Measurements from ENCODE around the gene PLCB2. TPM values are rescaled to one million over a fixed set of nuclear protein-coding genes. Genes with fewer than 3 reads are reported as not detected.

Gene PLCB2
- polyA plus RNA-seq, 3 donors: 5.8 to 11.6 (median 10.4) TPM

- no peak for DNase-seq (ENCODE audit: extremely low read depth in 1 of 11, low read depth in 9 of 11, low spot score in 4 of 11)
Measured at GRCh38 chr15:40329804-40330203, 22.1 kb upstream of the PLCB2 start.

DNA sequence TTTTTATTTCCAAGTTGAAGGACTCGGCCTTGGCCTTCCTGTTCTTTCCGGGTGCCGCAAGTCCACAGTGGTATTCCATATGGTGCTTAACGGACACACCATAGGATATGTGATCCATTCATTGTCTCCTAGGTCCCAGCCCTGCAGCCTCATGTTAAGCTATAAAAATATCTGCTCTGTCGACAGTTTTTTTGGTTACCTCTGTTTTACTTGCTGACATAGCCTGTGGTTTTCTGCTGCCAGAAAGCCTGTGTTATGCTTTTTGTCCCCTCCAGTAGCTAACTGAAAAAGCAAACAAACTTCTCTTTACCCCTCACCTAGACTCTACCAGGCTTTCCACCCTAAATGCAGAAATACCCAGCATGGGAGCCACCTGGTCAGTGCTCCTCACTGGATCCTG lies 21.0 kb upstream of the PLCB2 start:
- DNase-seq (ENCODE audit: extremely low read depth in 1 of 11, low read depth in 9 of 11, low spot score in 4 of 11): no peak

DNA sequence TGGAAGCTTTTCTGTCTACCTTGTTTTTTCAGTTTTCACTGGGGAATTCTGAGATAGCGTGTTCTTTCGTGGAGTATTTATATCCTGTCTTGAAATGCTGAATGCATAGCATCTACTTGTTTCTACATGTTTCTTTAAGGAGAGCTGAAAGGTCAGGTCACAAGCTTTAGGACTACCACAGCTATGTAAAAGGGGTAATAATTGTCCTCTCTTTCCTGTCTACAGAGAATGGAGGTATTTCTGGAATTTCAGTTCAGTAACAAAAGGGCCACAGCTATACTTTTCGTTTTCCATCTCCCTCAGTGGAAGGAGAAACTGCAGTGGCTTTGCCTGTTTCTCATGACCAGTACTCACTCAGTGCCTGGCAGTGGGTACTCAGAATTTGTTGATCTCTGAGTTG lies 20.4 kb upstream of the PLCB2 start:
- DNase-seq (ENCODE audit: extremely low read depth in 1 of 11, low read depth in 9 of 11, low spot score in 4 of 11): no peak

DNA sequence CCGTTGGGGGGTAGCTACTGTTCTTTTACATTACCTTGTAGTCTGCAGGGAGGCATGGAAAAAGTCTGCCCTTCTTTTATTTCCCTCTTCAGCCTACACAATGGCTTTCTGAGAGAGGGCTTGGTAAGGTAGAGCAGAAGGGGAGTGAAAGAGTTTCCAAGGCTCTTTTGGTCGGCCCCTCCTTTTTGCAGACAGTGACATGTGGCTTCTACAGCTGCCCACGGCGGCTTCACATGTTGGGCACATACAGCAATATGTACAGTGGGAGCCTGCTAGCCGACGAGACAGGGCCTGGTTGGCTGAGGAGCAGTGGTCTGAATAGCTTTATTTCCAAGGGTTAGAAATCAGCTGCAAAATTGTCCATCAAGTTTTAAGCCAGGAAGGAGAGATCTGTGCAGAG lies 19.7 kb upstream of the PLCB2 start:
- DNase-seq (ENCODE audit: extremely low read depth in 1 of 11, low read depth in 9 of 11, low spot score in 4 of 11): no peak

DNA sequence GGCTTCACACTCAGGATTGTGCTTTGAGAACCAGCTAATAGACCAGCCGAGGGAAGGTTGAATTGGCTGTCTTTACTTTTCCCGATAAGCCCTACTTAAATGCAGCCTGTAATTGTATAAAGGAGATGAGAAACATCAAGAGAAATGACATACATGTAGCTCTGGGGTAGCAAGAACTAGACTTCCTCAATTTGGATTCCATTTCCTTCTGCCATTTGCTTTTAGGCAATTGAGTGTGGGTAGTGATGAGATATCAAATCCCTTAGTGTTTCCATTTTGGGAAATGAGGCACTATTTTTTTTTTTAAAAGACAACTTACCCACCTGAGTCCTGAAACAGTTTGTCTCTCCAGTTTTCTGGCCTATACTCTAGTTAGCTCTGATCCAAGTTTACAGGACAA lies 18.0 kb upstream of the PLCB2 start:
- no peak for DNase-seq (ENCODE audit: extremely low read depth in 1 of 11, low read depth in 9 of 11, low spot score in 4 of 11)

DNA sequence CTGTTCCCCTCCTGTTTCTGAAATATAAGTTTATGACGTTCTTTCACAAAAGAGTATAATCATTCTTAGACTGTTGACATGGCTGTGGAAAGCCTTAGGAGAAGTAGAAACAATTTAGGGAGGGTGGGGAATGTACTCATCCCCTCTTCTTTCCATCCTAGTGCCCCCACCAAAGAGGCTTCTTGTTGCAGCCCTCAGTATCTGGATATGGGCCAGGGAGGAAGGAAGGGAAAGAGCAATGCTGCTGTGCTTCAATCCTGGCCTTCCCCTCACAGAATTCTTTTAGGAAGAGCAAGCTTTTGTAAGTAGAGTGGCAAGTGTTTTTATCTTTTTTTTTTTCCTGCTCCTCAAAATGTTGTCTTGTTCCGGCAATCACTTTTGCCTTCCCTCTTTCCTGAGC lies 17.5 kb upstream of the PLCB2 start:
- no peak for DNase-seq (ENCODE audit: extremely low read depth in 1 of 11, low read depth in 9 of 11, low spot score in 4 of 11)

- DNase-seq (ENCODE audit: extremely low read depth in 1 of 11, low read depth in 9 of 11, low spot score in 4 of 11): no peak
Measured at GRCh38 chr15:40323953-40324937, 16.5 kb upstream of the PLCB2 start.

DNA sequence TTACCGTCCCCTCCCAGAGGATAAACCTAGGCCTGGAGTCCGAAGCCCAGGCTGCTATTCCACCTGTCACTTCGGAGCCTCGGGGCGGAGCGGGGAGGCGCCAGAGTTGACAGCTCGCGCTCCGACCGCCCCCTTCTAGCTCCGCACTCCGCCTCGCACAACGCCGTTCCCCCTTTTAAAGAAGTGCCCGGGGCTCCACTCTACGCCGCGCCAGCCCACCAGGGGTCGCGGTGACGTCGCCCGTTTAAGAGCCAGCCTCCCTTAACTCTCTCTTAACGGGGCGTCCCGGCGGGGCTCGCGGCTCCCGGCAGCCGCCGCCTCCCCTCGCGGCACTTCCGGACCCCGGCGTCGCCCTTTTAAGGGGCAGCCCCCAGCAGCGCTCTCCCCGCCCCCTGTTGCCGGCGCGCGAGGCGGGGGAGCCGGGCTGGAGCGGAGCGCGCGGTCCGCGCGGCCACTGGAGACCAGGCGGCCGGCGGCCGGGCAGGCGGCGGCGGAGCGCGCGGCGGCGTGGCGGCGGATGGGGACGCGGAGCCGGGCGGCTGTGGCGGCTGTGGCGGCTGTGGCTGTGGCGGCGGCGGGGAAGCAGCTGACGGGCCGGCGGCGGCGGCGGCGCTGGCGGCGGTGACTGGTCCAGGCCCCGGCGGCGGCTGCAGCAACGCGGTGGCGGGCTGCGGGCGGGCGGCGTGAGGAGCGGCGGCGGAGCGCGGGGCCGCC lies 15.7 kb upstream of the PLCB2 start, which contains the start of gene INAFM2:
TSS of gene INAFM2 (plus strand) at position 454 of the 714 bp plus-strand sequence. CDS start 364 bp downstream, outside the sequence.
- DNase-seq (ENCODE audit: extremely low read depth in 1 of 11, low read depth in 9 of 11, low spot score in 4 of 11): peak; percentile 85 to 95 (median 89)

GRCh38 chr15:40322531-40323238 lies 14.9 kb upstream of the PLCB2 start:
- DNase-seq (ENCODE audit: extremely low read depth in 1 of 11, low read depth in 9 of 11, low spot score in 4 of 11): no peak

GRCh38 chr15:40320931-40321371 lies 13.2 kb upstream of the PLCB2 start:
- DNase-seq (ENCODE audit: extremely low read depth in 1 of 11, low read depth in 9 of 11, low spot score in 4 of 11): no peak

- no peak for DNase-seq (ENCODE audit: extremely low read depth in 1 of 11, low read depth in 9 of 11, low spot score in 4 of 11)
Measured at GRCh38 chr15:40320409-40320808, 12.7 kb upstream of the PLCB2 start.

- DNase-seq (ENCODE audit: extremely low read depth in 1 of 11, low read depth in 9 of 11, low spot score in 4 of 11): no peak
Measured at GRCh38 chr15:40317580-40317979, 9.8 kb upstream of the PLCB2 start.

DNA sequence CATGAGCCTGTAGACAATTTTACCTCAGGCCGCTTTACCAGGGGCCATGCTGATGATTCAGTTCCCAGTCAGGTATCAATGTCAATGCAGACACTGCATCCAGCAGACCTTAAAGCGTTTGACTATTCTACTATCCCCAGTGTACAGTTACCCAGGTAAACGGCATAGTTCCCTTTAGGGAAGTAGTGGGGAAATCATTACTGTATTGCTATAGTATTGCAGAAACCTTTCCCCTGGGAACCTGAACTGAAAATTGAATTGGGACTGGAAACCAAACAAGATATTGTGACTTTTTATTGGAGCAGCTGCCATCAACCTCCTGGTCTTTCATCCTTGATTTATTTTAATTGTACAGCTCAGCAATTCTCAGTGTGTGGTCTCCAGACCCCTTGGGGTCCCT lies 9.2 kb upstream of the PLCB2 start:
- DNase-seq (ENCODE audit: extremely low read depth in 1 of 11, low read depth in 9 of 11, low spot score in 4 of 11): no peak

- DNase-seq (ENCODE audit: extremely low read depth in 1 of 11, low read depth in 9 of 11, low spot score in 4 of 11): no peak
Measured at GRCh38 chr15:40314723-40315276, 7.1 kb upstream of the PLCB2 start.

DNA sequence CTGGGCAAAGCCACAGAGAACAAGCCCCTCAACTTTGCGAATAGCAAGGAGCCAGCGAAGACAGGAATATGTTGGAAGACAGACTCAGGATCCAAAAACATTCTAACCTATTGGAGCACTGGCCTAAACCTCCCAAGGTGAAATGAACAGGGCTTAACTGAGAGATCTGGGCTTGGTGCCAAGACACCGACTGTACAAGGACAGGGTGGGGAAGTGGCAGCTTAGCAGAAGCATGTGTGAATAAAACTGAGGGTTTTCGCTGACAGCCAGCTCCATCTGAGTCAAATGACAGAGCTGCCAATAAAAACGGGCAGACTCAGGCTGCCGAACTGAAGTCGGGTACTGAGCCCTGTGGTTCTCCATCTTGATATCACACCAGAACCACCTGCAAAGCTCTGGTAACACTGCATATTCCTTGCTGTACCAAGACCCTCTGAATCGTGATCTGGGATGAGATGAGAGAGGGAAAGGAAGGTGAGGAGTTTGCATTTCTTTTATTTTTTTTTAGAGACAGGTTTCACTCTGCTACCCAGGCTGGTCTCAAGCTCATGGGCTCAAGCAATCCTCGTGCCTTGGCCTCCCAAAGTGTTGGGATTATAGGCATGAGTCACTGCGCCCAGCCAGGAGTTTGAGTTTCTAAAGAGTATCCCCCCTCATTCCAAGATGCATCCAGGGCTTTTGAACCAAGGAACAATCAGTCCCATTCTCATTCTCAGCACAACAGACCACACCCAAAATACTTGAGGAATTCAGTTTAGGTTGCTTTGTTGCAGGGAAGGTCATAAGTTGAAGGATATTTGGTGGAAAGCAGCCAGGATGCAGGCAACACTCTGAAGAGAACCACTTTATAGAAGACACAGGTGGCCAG lies 6.0 kb upstream of the PLCB2 start:
- DNase-seq (ENCODE audit: extremely low read depth in 1 of 11, low read depth in 9 of 11, low spot score in 4 of 11): no peak

- no peak for DNase-seq (ENCODE audit: extremely low read depth in 1 of 11, low read depth in 9 of 11, low spot score in 4 of 11)
Measured at GRCh38 chr15:40312370-40313158, 4.8 kb upstream of the PLCB2 start.

GRCh38 chr15:40310993-40311392 lies 3.3 kb upstream of the PLCB2 start:
- no peak for DNase-seq (ENCODE audit: extremely low read depth in 1 of 11, low read depth in 9 of 11, low spot score in 4 of 11)
